HEK293 (cell line): ENCODE data around the gene CEP83.

Experiments
- ATF2 ChIP-seq: fragments of 450-650 bp; formaldehyde crosslinking; IDR thresholded peaks from 2 replicates; pipeline ENCODE4 v1.5.1; 2016; ENCODE audit warnings: missing biosample characterization, missing genetic modification characterization, low read depth
- GFI1B ChIP-seq: fragments of 450-650 bp; formaldehyde crosslinking; IDR thresholded peaks from 2 replicates; pipeline ENCODE4 v1.5.1; 2016; ENCODE audit warnings: missing biosample characterization, missing genetic modification characterization
- HIC1 ChIP-seq: fragments of 450-650 bp; formaldehyde crosslinking; IDR thresholded peaks from 2 replicates; pipeline ENCODE4 v1.5.1; 2016; ENCODE audit warnings: missing biosample characterization, missing genetic modification characterization
- IKZF3 ChIP-seq: fragments of 450-650 bp; IDR thresholded peaks from 2 replicates; pipeline ENCODE4 v1.5.0; 2018; ENCODE audit warnings: missing biosample characterization, mild to moderate bottlenecking, missing genetic modification characterization, moderate library complexity
- KLF9 ChIP-seq: fragments of 450-650 bp; formaldehyde crosslinking; IDR thresholded peaks from 2 replicates; pipeline ENCODE4 v1.5.1; 2016; ENCODE audit warnings: missing biosample characterization, missing genetic modification characterization, low read depth
- REST ChIP-seq: fragments of 450-650 bp; formaldehyde crosslinking; IDR thresholded peaks from 2 replicates; pipeline ENCODE4 v1.5.1; 2016; ENCODE audit warnings: missing biosample characterization, missing genetic modification characterization
- ZBTB10 ChIP-seq: fragments of 450-650 bp; formaldehyde crosslinking; IDR thresholded peaks from 2 replicates; pipeline ENCODE4 v1.5.1; 2016; ENCODE audit warnings: missing biosample characterization, missing genetic modification characterization
- ZBTB44 ChIP-seq: fragments of 450-650 bp; IDR thresholded peaks from 2 replicates; pipeline ENCODE4 v1.5.1; 2018; ENCODE audit warnings: missing biosample characterization, mild to moderate bottlenecking, missing genetic modification characterization
- ZNF138 ChIP-seq: fragments of 450-650 bp; formaldehyde crosslinking; IDR thresholded peaks from 2 replicates; pipeline ENCODE4 v1.5.1; 2016; ENCODE audit warnings: missing biosample characterization, missing genetic modification characterization, borderline replicate concordance
- ZNF155 ChIP-seq: fragments of 450-650 bp; formaldehyde crosslinking; IDR thresholded peaks from 2 replicates; pipeline ENCODE4 v1.5.1; 2016; ENCODE audit warnings: missing biosample characterization, missing genetic modification characterization
- ZNF2 ChIP-seq: fragments of 450-650 bp; formaldehyde crosslinking; IDR thresholded peaks from 2 replicates; pipeline ENCODE4 v1.5.1; 2016; ENCODE audit warnings: missing biosample characterization, missing genetic modification characterization
- ZNF223 ChIP-seq: fragments of 450-650 bp; formaldehyde crosslinking; IDR thresholded peaks from 2 replicates; pipeline ENCODE4 v1.5.1; 2016; ENCODE audit warnings: missing biosample characterization, missing genetic modification characterization
- ZNF274 ChIP-seq, 2 experiments: fragments of 200-500 bp in 1 of 2; fragments of 450-650 bp in 1 of 2; sonication (Bioruptor generic) in 1 of 2; formaldehyde crosslinking in 1 of 2; IDR thresholded peaks; 2 replicates each; pipeline versions ENCODE4 v1.5.1 to v1.6.1; 2014 to 2016; ENCODE audit warnings: borderline replicate concordance in 1 of 2, inconsistent platforms in 1 of 2, low read length in 1 of 2, missing biosample characterization in 1 of 2, missing genetic modification characterization in 1 of 2
- ZNF501 ChIP-seq: fragments of 450-650 bp; formaldehyde crosslinking; IDR thresholded peaks from 2 replicates; pipeline ENCODE4 v1.5.1; 2016; ENCODE audit warnings: missing biosample characterization, missing genetic modification characterization
- ZNF621 ChIP-seq: fragments of 450-650 bp; formaldehyde crosslinking; IDR thresholded peaks from 2 replicates; pipeline ENCODE4 v1.5.1; 2017; ENCODE audit warnings: missing biosample characterization, missing genetic modification characterization
- ZNF629 ChIP-seq: fragments of 450-650 bp; formaldehyde crosslinking; IDR thresholded peaks from 2 replicates; pipeline ENCODE4 v1.5.1; 2017; ENCODE audit warnings: missing biosample characterization, missing genetic modification characterization
- ZNF654 ChIP-seq: fragments of 450-650 bp; formaldehyde crosslinking; IDR thresholded peaks from 2 replicates; pipeline ENCODE4 v1.5.1; 2016; ENCODE audit warnings: low read depth, missing biosample characterization, missing genetic modification characterization
- ZNF658 ChIP-seq: fragments of 450-650 bp; formaldehyde crosslinking; IDR thresholded peaks from 2 replicates; pipeline ENCODE4; 2016; ENCODE audit warnings: missing biosample characterization, missing genetic modification characterization
- ZNF692 ChIP-seq: fragments of 450-650 bp; formaldehyde crosslinking; IDR thresholded peaks from 2 replicates; pipeline ENCODE4 v1.5.1; 2016; ENCODE audit warnings: missing biosample characterization, missing genetic modification characterization
- ZSCAN23 ChIP-seq: fragments of 450-650 bp; formaldehyde crosslinking; IDR thresholded peaks from 2 replicates; pipeline ENCODE4 v1.5.1; 2016; ENCODE audit warnings: missing biosample characterization, missing genetic modification characterization

The CEP83 gene

GRCh38 chr12:94459728-94460615 is at the start of gene CEP83 (continued):
- peak; percentile 93 for TF ChIP-seq ZNF629 (tag by site-specific recombination)
- TF ChIP-seq HIC1 (tag by site-specific recombination): peak; percentile 39; the same call in 1 of the 2 replicates
- TF ChIP-seq REST (tag by site-specific recombination): peak; percentile 40; the same call in 1 of the 2 replicates
- no peak for TF ChIP-seq ZNF155 (tag by site-specific recombination)
- no peak for TF ChIP-seq ZNF274 (IDR thresholded peaks at IDR 0.05; ENCODE audit: low read length)
- TF ChIP-seq ZNF274 (tag by site-specific recombination; IDR thresholded peaks at IDR 0.05; ENCODE audit: borderline replicate concordance): no peak
- TF ChIP-seq KLF9: peak; percentile 61
- TF ChIP-seq ZNF654 (tag by site-specific recombination): no peak
- TF ChIP-seq ZNF621 (tag by site-specific recombination): no peak
- 0 out of 2 replicates have a peak, but pooled peaks have one; percentile 84 for TF ChIP-seq ZNF2 (tag by site-specific recombination)
- no peak for TF ChIP-seq ZSCAN23 (tag by site-specific recombination)
- no peak for TF ChIP-seq GFI1B
- TF ChIP-seq IKZF3 (tag by site-specific recombination): no peak
- peak; percentile 69 for TF ChIP-seq ATF2 (tag by site-specific recombination)
- TF ChIP-seq ZBTB44 (tag by site-specific recombination): no peak
- TF ChIP-seq ZNF658 (tag by site-specific recombination): no peak
- TF ChIP-seq ZNF138 (tag by site-specific recombination): no peak
- peak; percentile 96 for TF ChIP-seq ZNF692 (tag by site-specific recombination)
- TF ChIP-seq ZNF501: peak; percentile 91
- TF ChIP-seq ZBTB10: peak; percentile 93
- no peak for TF ChIP-seq ZNF223
